Neural progenitor cell (in vitro differentiated cells): ENCODE data around the gene LRP1. TPM values are rescaled to one million over a fixed set of nuclear protein-coding genes. Genes with fewer than 3 reads are reported as not detected.

Experiments
- DNase-seq: peaks from one replicate; pipeline ENCODE4 v3.0.0-alpha.2; 2016; ENCODE audit warnings: low spot score
- H2AFZ ChIP-seq: fragments of 200-600 bp; sonication (generic); replicated peaks from 2 replicates; pipeline ENCODE4 v1.6.1; 2016; ENCODE audit warnings: antibody characterized with exemption
- H3F3A ChIP-seq: fragments of 200-600 bp; sonication (generic); 2 replicates; pipeline ENCODE4 v1.6.1; 2016; ENCODE audit warnings: antibody characterized with exemption, low read depth
- H3K27ac ChIP-seq: fragments of 200-600 bp; sonication (generic); 2 replicates; pipeline ENCODE4 v1.5.1; 2016; ENCODE audit warnings: mild to moderate bottlenecking
- H3K27me3 ChIP-seq: fragments of 200-600 bp; sonication (generic); 2 replicates; pipeline ENCODE4 v1.6.1; 2016; ENCODE audit warnings: mild to moderate bottlenecking, moderate library complexity
- H3K36me3 ChIP-seq: fragments of 200-600 bp; sonication (generic); 2 replicates; pipeline ENCODE4 v1.5.1; 2016
- H3K4me1 ChIP-seq: fragments of 200-600 bp; sonication (generic); 2 replicates; pipeline ENCODE4 v1.6.1; 2016; ENCODE audit warnings: mixed run types
- H3K4me2 ChIP-seq: fragments of 200-600 bp; sonication (generic); 2 replicates; pipeline ENCODE4 v1.6.1; 2016
- H3K4me3 ChIP-seq: fragments of 200-600 bp; sonication (generic); 2 replicates; pipeline ENCODE4 v1.5.1; 2016
- H3K79me2 ChIP-seq: fragments of 200-600 bp; sonication (generic); 2 replicates; pipeline ENCODE4 v1.6.1; 2016; ENCODE audit warnings: low read depth
- H3K9ac ChIP-seq: fragments of 200-600 bp; sonication (generic); 2 replicates; pipeline ENCODE4 v1.6.1; 2016
- H3K9me3 ChIP-seq: fragments of 200-600 bp; sonication (generic); 2 replicates; pipeline ENCODE4 v1.5.1; 2016; ENCODE audit warnings: low read depth
- H4K20me1 ChIP-seq: fragments of 200-600 bp; sonication (generic); 2 replicates; pipeline ENCODE4 v1.6.1; 2016; ENCODE audit warnings: low read depth
- H3K27ac Mint-ChIP-seq: 3 replicates; pipeline ENCODE4 v1.8.0; 2021; ENCODE audit warnings: mixed read lengths
- H3K27me3 Mint-ChIP-seq: 2 replicates; pipeline ENCODE4 v1.8.0; 2022; ENCODE audit warnings: low read depth, mild to moderate bottlenecking, inconsistent platforms, moderate library complexity, mixed read lengths; ENCODE audit not compliant: insufficient read depth
- H3K36me3 Mint-ChIP-seq: 3 replicates; pipeline ENCODE4 v1.8.0; 2021; ENCODE audit warnings: mixed read lengths
- H3K4me1 Mint-ChIP-seq: 3 replicates; pipeline ENCODE4 v1.8.0; 2021; ENCODE audit warnings: mixed read lengths
- H3K4me3 Mint-ChIP-seq: 3 replicates; pipeline ENCODE4 v1.8.0; 2021; ENCODE audit warnings: mild to moderate bottlenecking, moderate library complexity, mixed read lengths
- H3K9me3 Mint-ChIP-seq: 3 replicates; pipeline ENCODE4 v1.8.0; 2020; ENCODE audit warnings: mixed read lengths
- EZH2 ChIP-seq: fragments of 200-600 bp; sonication (generic); IDR thresholded peaks from 2 replicates; pipeline ENCODE4 v1.6.1; 2017; ENCODE audit warnings: antibody characterized with exemption, mild to moderate bottlenecking, moderate library complexity
- EZH2phosphoT487 ChIP-seq: fragments of 200-600 bp; sonication (generic); IDR thresholded peaks from 2 replicates; pipeline ENCODE4 v1.6.1; 2017; ENCODE audit warnings: antibody characterized with exemption
- total RNA-seq: library from RNA; depleted of rRNA; stranded (reverse); fragments of >200 nt; gene quantifications from 2 replicates; pipeline ENCODE4 v1.2.3, GENCODE V29; 2015; ENCODE audit warnings: low replicate concordance
- TF ChIP-seq, protein P1 (sequence below): fragments of 200-600 bp; sonication (generic); IDR thresholded peaks from 2 replicates; pipeline ENCODE4 v1.5.1; 2017; ENCODE audit warnings: antibody characterized with exemption, mild to moderate bottlenecking

Gene LRP1
- total RNA-seq, 1 donor from 2014 or later: 13.9 TPM

GRCh38 chr12:57142121-57142520 lies 13.8 kb downstream of the LRP1 start:
- Histone ChIP-seq H3K27me3 (no peaks in the 10 kb centered on the region), H3K4me3 (no peak overlapping the region), H3K9ac (no peak overlapping the region), H2AFZ (no peak overlapping the region), H3F3A (no peaks in the 10 kb centered on the region), H4K20me1 (peaks cover 52% of the 10 kb centered on the region), H3K4me2 (no peak overlapping the region), H3K79me2 (peaks cover 9% of the 10 kb centered on the region), H3K27ac (no peak overlapping the region), H3K36me3 (no peaks in the 10 kb centered on the region), H3K4me1 (no peaks in the 10 kb centered on the region), H3K9me3 (no peaks in the 10 kb centered on the region)
- peak overlapping the region; percentile 74 for H3K27ac Mint-ChIP-seq
- H3K27me3 Mint-ChIP-seq: no peaks in the 10 kb centered on the region
- H3K36me3 Mint-ChIP-seq: peaks cover 33% of the 10 kb centered on the region
- no peaks in the 10 kb centered on the region for H3K9me3 Mint-ChIP-seq
- H3K4me1 Mint-ChIP-seq: peaks cover 39% of the 10 kb centered on the region
- DNase-seq: no peak
- TF ChIP-seq EZH2phosphoT487: no peak
- TF ChIP-seq, protein P1, sequence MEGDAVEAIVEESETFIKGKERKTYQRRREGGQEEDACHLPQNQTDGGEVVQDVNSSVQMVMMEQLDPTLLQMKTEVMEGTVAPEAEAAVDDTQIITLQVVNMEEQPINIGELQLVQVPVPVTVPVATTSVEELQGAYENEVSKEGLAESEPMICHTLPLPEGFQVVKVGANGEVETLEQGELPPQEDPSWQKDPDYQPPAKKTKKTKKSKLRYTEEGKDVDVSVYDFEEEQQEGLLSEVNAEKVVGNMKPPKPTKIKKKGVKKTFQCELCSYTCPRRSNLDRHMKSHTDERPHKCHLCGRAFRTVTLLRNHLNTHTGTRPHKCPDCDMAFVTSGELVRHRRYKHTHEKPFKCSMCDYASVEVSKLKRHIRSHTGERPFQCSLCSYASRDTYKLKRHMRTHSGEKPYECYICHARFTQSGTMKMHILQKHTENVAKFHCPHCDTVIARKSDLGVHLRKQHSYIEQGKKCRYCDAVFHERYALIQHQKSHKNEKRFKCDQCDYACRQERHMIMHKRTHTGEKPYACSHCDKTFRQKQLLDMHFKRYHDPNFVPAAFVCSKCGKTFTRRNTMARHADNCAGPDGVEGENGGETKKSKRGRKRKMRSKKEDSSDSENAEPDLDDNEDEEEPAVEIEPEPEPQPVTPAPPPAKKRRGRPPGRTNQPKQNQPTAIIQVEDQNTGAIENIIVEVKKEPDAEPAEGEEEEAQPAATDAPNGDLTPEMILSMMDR: no peak
- H3K4me3 Mint-ChIP-seq: no peak overlapping the region

- H4K20me1 ChIP-seq: peaks cover 52% of the 10 kb centered on the region
- no peaks in the 10 kb centered on the region for H3K36me3 ChIP-seq
- no peak overlapping the region for H3K4me3 Mint-ChIP-seq
- no peaks in the 10 kb centered on the region for H3K27me3 Mint-ChIP-seq
- no peak overlapping the region for H2AFZ ChIP-seq
- no peaks in the 10 kb centered on the region for H3F3A ChIP-seq
- no peak for DNase-seq
- no peak for TF ChIP-seq EZH2phosphoT487
- TF ChIP-seq, protein P1: no peak
- no peak for TF ChIP-seq EZH2
- no peaks in the 10 kb centered on the region for H3K4me1 ChIP-seq
- no peaks in the 10 kb centered on the region for H3K9me3 ChIP-seq
- H3K4me3 ChIP-seq: no peak overlapping the region
- peaks cover 33% of the 10 kb centered on the region for H3K36me3 Mint-ChIP-seq
- no peak overlapping the region for H3K9ac ChIP-seq
- H3K4me1 Mint-ChIP-seq: peaks cover 45% of the 10 kb centered on the region
- no peak overlapping the region for H3K4me2 ChIP-seq
- H3K27ac Mint-ChIP-seq: peak overlapping the region; percentile 74
- peaks cover 3% of the 10 kb centered on the region for H3K79me2 ChIP-seq
- no peaks in the 10 kb centered on the region for H3K27me3 ChIP-seq
- H3K9me3 Mint-ChIP-seq: no peaks in the 10 kb centered on the region
- H3K27ac ChIP-seq: no peak overlapping the region
These were observed 14.4 kb downstream of the LRP1 start for GRCh38 chr12:57142727-57143126.

GRCh38 chr12:57143454-57143853 lies 15.2 kb downstream of the LRP1 start:
- H4K20me1 ChIP-seq: peaks cover 52% of the 10 kb centered on the region

More at GRCh38 chr12:57143454-57143853, 15.2 kb downstream of the LRP1 start:
- no peak for TF ChIP-seq EZH2phosphoT487
- TF ChIP-seq, protein P1: no peak
- Histone ChIP-seq H3K9ac (no peak overlapping the region), H3K27ac (no peak overlapping the region), H3K4me3 (no peak overlapping the region), H3K4me1 (no peaks in the 10 kb centered on the region), H2AFZ (no peak overlapping the region), H3K79me2 (no peaks in the 10 kb centered on the region), H3F3A (no peaks in the 10 kb centered on the region), H3K4me2 (no peak overlapping the region), H3K36me3 (no peaks in the 10 kb centered on the region), H3K27me3 (no peaks in the 10 kb centered on the region), H3K9me3 (no peaks in the 10 kb centered on the region)
- Mint-ChIP-seq H3K27ac (no peak overlapping the region), H3K9me3 (no peaks in the 10 kb centered on the region), H3K4me3 (no peak overlapping the region), H3K36me3 (peaks cover 33% of the 10 kb centered on the region), H3K4me1 (peaks cover 46% of the 10 kb centered on the region), H3K27me3 (no peaks in the 10 kb centered on the region)
- DNase-seq: no peak
